Measurements from ENCODE around the gene RIT2.

RIT2 gene

GRCh38 chr18:42922363-42922762 is 193.1 kb downstream of the RIT2 start:
- no peak for DNase-seq

- DNase-seq, result no peak
These were observed 194.2 kb downstream of the RIT2 start for GRCh38 chr18:42921226-42921737.

GRCh38 chr18:42920621-42921020 is 194.9 kb downstream of the RIT2 start:
- DNase-seq, result no peak

- no peak for DNase-seq
These were observed 200.2 kb downstream of the RIT2 start for GRCh38 chr18:42915299-42915698.

GRCh38 chr18:42914476-42914875 is 201.0 kb downstream of the RIT2 start:
- no peak for DNase-seq

- DNase-seq, result no peak
These were observed 206.4 kb downstream of the RIT2 start for GRCh38 chr18:42909095-42909494.

- no peak for DNase-seq
These were observed 208.7 kb downstream of the RIT2 start for GRCh38 chr18:42906761-42907160.

- DNase-seq, result no peak
These were observed 214.3 kb downstream of the RIT2 start for GRCh38 chr18:42901161-42901560.

GRCh38 chr18:42893977-42894376 is 221.5 kb downstream of the RIT2 start:
- DNase-seq, result no peak

- no peak for DNase-seq
These were observed 223.3 kb downstream of the RIT2 start for GRCh38 chr18:42892181-42892580.

- no peak for DNase-seq
These were observed 223.8 kb downstream of the RIT2 start for GRCh38 chr18:42891705-42892104.

- DNase-seq, result no peak
These were observed 232.3 kb downstream of the RIT2 start for GRCh38 chr18:42883169-42883568.

GRCh38 chr18:42882122-42882521 is 233.4 kb downstream of the RIT2 start:
- no peak for DNase-seq

GRCh38 chr18:42872838-42873237 is 242.6 kb downstream of the RIT2 start:
- no peak for DNase-seq

GRCh38 chr18:42864876-42865275 is 250.6 kb downstream of the RIT2 start:
- no peak for DNase-seq

GRCh38 chr18:42861271-42861670 is 254.2 kb downstream of the RIT2 start:
- DNase-seq, result no peak

GRCh38 chr18:42860548-42860947 is 254.9 kb downstream of the RIT2 start:
- no peak for DNase-seq

GRCh38 chr18:42860011-42860410 is 255.5 kb downstream of the RIT2 start:
- no peak for DNase-seq

GRCh38 chr18:42854558-42854957 is 260.9 kb downstream of the RIT2 start:
- DNase-seq, result no peak

- no peak for DNase-seq
These were observed 265.1 kb downstream of the RIT2 start for GRCh38 chr18:42850174-42851083.

- no peak for DNase-seq
These were observed 276.1 kb downstream of the RIT2 start for GRCh38 chr18:42839408-42839807.

- DNase-seq, result no peak
These were observed 276.8 kb downstream of the RIT2 start for GRCh38 chr18:42838546-42839145.

GRCh38 chr18:42830936-42831335 is 284.5 kb downstream of the RIT2 start:
- no peak for DNase-seq

- no peak for DNase-seq
These were observed 286.6 kb downstream of the RIT2 start for GRCh38 chr18:42828881-42829280.

Measured in effector CD8-positive, alpha-beta T cell (primary cell).